GM23338 (cell line): Measurements from ENCODE around the gene SOD1.

Source experiments
- CREB1 ChIP-seq: fragments of 250-450 bp; sonication (Bioruptor Pico); IDR thresholded peaks from 2 replicates; pipeline ENCODE4 v1.5.0; 2020; ENCODE audit warnings: low read depth, mild to moderate bottlenecking, moderate library complexity
- CTCF ChIP-seq, 2 experiments: fragments of 200-600 bp in 1 of 2; sonication (generic) in 1 of 2; conservative IDR thresholded peaks; 2 replicates each; pipeline versions ENCODE4 v1.5.1 to v1.6.1; 2016 to 2017; ENCODE audit warnings: antibody characterized with exemption in 2 of 2, low read depth in 2 of 2, mild to moderate bottlenecking in 2 of 2, moderate library complexity in 1 of 2
- ETS1 ChIP-seq: IDR thresholded peaks from 2 replicates; pipeline ENCODE4 v1.6.1; 2016; ENCODE audit warnings: antibody characterized with exemption
- EZH2 ChIP-seq: fragments of 200-600 bp; sonication (generic); IDR thresholded peaks from one replicate; pipeline ENCODE4 v1.8.0; 2017; ENCODE audit warnings: antibody characterized with exemption, mild to moderate bottlenecking, low read depth; ENCODE audit not compliant: unreplicated experiment
- EZH2phosphoT487 ChIP-seq: fragments of 200-600 bp; sonication (generic); IDR thresholded peaks from one replicate; pipeline ENCODE4 v1.8.1; 2018; ENCODE audit warnings: antibody characterized with exemption; ENCODE audit not compliant: unreplicated experiment
- JUNB ChIP-seq: IDR thresholded peaks from one replicate; pipeline ENCODE4 v1.6.1; 2016; ENCODE audit warnings: antibody characterized with exemption; ENCODE audit not compliant: unreplicated experiment
- POLR2AphosphoS5 ChIP-seq: IDR thresholded peaks from 2 replicates; pipeline ENCODE4 v1.6.1; 2016; ENCODE audit warnings: antibody characterized with exemption, low read depth
- REST ChIP-seq: IDR thresholded peaks from one replicate; pipeline ENCODE4 v1.6.1; 2018; ENCODE audit warnings: antibody characterized with exemption; ENCODE audit not compliant: unreplicated experiment
- ZNF331 ChIP-seq: fragments of 250-450 bp; sonication (Bioruptor Pico); IDR thresholded peaks from 2 replicates; pipeline ENCODE4 v1.5.0; 2020; ENCODE audit warnings: low read depth, mild to moderate bottlenecking, moderate library complexity

- TF ChIP-seq CTCF (conservative IDR thresholded peaks at IDR 0.05; ENCODE audit: low read depth in 2 of 2) (no peak), POLR2AphosphoS5 (no peak), CREB1 (CRISPR knock-in tag) (no peak), REST (no peak), EZH2 (no peak), ETS1 (no peak), EZH2phosphoT487 (no peak), ZNF331 (no peak), JUNB (no peak)
These were observed 15.8 kb downstream of the SOD1 start for GRCh38 chr21:31675318-31675717.
